ENCODE results near the gene NAA80. TPM values are rescaled to one million over a fixed set of nuclear protein-coding genes. Genes with fewer than 3 reads are reported as not detected.
A peak's percentile ranks its signal among the peaks of the same experiment; 100 is the strongest.

The NAA80 gene
- total and polyA plus RNA-seq, 2 of the 13 experiments (the other 11 are each of a cell fraction or from before 2014, with no cell fraction given) = 3.4 to 8.7 TPM

DNA sequence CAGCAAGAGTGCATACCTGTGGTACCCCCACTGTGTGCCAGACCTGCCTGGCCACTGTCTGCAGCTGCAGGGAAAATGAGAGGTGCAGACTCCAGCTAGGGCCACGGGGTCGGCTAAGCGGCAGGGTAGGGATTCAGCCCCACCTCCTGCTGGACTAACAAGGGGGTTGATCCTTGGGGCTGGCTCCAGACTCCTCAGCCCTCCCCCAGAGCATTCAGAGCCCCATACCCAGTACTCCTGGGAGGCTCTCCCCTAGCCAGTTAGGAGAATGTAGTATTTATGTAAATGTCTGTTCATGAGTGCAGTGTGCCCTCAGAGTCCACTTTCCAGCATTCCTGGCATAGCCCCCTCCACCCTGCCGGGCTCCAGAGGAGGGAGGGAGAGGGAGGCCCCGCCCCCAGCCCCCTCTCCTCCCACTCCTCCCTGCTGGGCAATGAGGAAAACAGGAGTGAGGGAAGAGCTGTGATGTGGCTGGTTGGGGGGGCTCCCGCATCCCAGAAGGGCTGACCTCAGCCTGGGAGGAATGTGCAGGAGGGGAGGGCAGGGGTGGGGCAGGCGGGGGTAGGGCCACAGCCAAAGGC lies 34.7 kb downstream of the NAA80 start (continued):
- peak; percentile 52; the same call in 1 of the 2 replicates for TF ChIP-seq PPARG (CRISPR knock-in tag; conservative IDR thresholded peaks at IDR 0.05)
- TF ChIP-seq ZNF543 (CRISPR knock-in tag; IDR thresholded peaks at IDR 0.05) = 0 out of 2 replicates have a peak, but pooled peaks have one; percentile 45
- TF ChIP-seq MTF1 (CRISPR knock-in tag; IDR thresholded peaks at IDR 0.05) = no peak
- 0 out of 2 replicates have a peak, but pooled peaks have one; percentile 10 for TF ChIP-seq ZNF557 (CRISPR knock-in tag; IDR thresholded peaks at IDR 0.05)
- TF ChIP-seq KDM5B (CRISPR knock-in tag; IDR thresholded peaks at IDR 0.05; ENCODE audit: borderline replicate concordance) = no peak
- TF ChIP-seq ZBTB46 (CRISPR knock-in tag; IDR thresholded peaks at IDR 0.05; ENCODE audit: borderline replicate concordance) = 0 out of 2 replicates have a peak, but pooled peaks have one; percentile 25
- TF ChIP-seq KDM3A (CRISPR knock-in tag; IDR thresholded peaks at IDR 0.05; ENCODE audit: low read depth) = no peak
- TF ChIP-seq ATF7 (IDR thresholded peaks at IDR 0.05) = peak; percentile 61
- TF ChIP-seq ATF7 (CRISPR knock-in tag; IDR thresholded peaks at IDR 0.05) = peak; percentile 96
- TF ChIP-seq ZBTB4 (CRISPR knock-in tag; IDR thresholded peaks at IDR 0.05; ENCODE audit: borderline replicate concordance) = 0 out of 2 replicates have a peak, but pooled peaks have one; percentile 34
- TF ChIP-seq HNF4G (IDR thresholded peaks at IDR 0.05; ENCODE audit: borderline replicate concordance, low read depth, low read length) = peak; percentile 57; the same call in 1 of the 2 replicates
- no peak for TF ChIP-seq HNF4G (CRISPR knock-in tag; IDR thresholded peaks at IDR 0.05; ENCODE audit: borderline replicate concordance, low read depth)
- peak; percentile 37; the same call in 1 of the 2 replicates for TF ChIP-seq HOMEZ (CRISPR knock-in tag; IDR thresholded peaks at IDR 0.05; ENCODE audit: low read depth)
- TF ChIP-seq NFYB (CRISPR knock-in tag; IDR thresholded peaks at IDR 0.05) = no peak
- peak; percentile 99 for TF ChIP-seq ZNF746 (CRISPR knock-in tag; IDR thresholded peaks at IDR 0.05)
- 0 out of 2 replicates have a peak, but pooled peaks have one; percentile 17 for TF ChIP-seq MYPOP (CRISPR knock-in tag; IDR thresholded peaks at IDR 0.05)
- TF ChIP-seq PHF8 (CRISPR knock-in tag; IDR thresholded peaks at IDR 0.05) = peak; percentile 3; the same call in 1 of the 2 replicates
- TF ChIP-seq RXRA (CRISPR knock-in tag; IDR thresholded peaks at IDR 0.05) = 0 out of 2 replicates have a peak, but pooled peaks have one; percentile 61
